Measurements from ENCODE around the gene XRN2. TPM values are rescaled to one million over a fixed set of nuclear protein-coding genes. Genes with fewer than 3 reads are reported as not detected.

XRN2 gene
- total RNA-seq, 1 donor from 2014 or later, result 76.6 TPM

DNA sequence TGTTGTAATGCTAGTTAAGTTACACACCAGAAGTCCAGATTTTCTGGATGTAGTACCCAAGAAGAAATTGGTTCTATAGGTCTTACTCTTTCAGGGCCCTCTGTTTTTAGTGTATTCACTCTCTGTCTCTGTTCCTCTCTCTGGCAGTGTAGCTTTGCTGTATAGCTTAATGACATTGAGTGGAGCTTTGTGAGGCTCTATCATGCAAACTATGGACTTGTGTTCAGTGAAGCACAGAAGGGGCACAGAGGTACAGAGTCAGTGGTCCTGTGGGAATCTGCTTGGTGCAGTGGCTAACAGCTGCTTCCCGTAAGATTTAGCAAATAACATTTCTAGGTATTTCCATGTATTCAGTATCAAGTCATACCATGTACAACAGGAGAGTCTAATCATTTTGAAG is 68.1 kb downstream of the XRN2 start:
- no peak overlapping the region for H3K4me3 Mint-ChIP-seq
- no peak overlapping the region for H3K27ac Mint-ChIP-seq
- H3K36me3 Mint-ChIP-seq, result peaks cover 42% of the 10 kb centered on the region
- no peaks in the 10 kb centered on the region for H3K9me3 Mint-ChIP-seq
- H3K27me3 Mint-ChIP-seq, result no peaks in the 10 kb centered on the region
- DNase-seq (ENCODE audit: extremely low spot score, unreplicated experiment), result no peak
- H3K4me1 Mint-ChIP-seq (ENCODE audit: unreplicated experiment), result peaks cover 4% of the 10 kb centered on the region
- TF ChIP-seq, protein P1, sequence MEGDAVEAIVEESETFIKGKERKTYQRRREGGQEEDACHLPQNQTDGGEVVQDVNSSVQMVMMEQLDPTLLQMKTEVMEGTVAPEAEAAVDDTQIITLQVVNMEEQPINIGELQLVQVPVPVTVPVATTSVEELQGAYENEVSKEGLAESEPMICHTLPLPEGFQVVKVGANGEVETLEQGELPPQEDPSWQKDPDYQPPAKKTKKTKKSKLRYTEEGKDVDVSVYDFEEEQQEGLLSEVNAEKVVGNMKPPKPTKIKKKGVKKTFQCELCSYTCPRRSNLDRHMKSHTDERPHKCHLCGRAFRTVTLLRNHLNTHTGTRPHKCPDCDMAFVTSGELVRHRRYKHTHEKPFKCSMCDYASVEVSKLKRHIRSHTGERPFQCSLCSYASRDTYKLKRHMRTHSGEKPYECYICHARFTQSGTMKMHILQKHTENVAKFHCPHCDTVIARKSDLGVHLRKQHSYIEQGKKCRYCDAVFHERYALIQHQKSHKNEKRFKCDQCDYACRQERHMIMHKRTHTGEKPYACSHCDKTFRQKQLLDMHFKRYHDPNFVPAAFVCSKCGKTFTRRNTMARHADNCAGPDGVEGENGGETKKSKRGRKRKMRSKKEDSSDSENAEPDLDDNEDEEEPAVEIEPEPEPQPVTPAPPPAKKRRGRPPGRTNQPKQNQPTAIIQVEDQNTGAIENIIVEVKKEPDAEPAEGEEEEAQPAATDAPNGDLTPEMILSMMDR (conservative IDR thresholded peaks at IDR 0.05), result no peak

- peaks cover 4% of the 10 kb centered on the region for H3K4me1 Mint-ChIP-seq (ENCODE audit: unreplicated experiment)
- peaks cover 43% of the 10 kb centered on the region for H3K36me3 Mint-ChIP-seq
- no peak overlapping the region for H3K27ac Mint-ChIP-seq
- DNase-seq (ENCODE audit: extremely low spot score, unreplicated experiment), result no peak
- no peak overlapping the region for H3K4me3 Mint-ChIP-seq
- TF ChIP-seq, protein P1 (conservative IDR thresholded peaks at IDR 0.05), result no peak
- H3K27me3 Mint-ChIP-seq, result no peaks in the 10 kb centered on the region
- no peaks in the 10 kb centered on the region for H3K9me3 Mint-ChIP-seq
These were observed 68.9 kb downstream of the XRN2 start for GRCh38 chr20:21372016-21372415.

DNA sequence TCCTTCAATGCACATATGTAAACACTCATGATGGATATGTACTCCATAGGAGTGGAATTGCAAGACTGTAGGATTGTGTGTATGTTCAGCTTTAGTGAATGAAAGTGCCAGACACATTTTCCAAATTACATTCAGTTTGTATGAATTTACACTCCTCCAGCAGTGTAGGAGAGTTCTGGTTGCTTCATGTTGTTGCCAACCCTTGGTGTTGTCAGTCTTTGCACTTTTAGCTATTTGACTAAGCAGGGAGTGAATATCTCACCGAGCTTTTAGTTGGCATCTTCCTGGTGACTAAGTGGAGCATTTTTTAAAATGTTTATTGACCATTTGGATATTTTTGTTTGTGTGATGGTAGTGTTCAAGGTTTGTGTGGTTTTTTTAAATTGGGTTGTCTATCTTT is 70.3 kb downstream of the XRN2 start:
- Mint-ChIP-seq H3K4me3 (no peak overlapping the region), H3K4me1 (ENCODE audit: unreplicated experiment) (peaks cover 4% of the 10 kb centered on the region), H3K27ac (no peak overlapping the region), H3K27me3 (no peaks in the 10 kb centered on the region), H3K9me3 (no peaks in the 10 kb centered on the region), H3K36me3 (peaks cover 44% of the 10 kb centered on the region)
- TF ChIP-seq, protein P1 (conservative IDR thresholded peaks at IDR 0.05), result no peak
- no peak for DNase-seq (ENCODE audit: extremely low spot score, unreplicated experiment)

- Mint-ChIP-seq H3K27me3 (no peaks in the 10 kb centered on the region), H3K9me3 (no peaks in the 10 kb centered on the region), H3K27ac (no peak overlapping the region), H3K36me3 (peaks cover 37% of the 10 kb centered on the region), H3K4me3 (no peak overlapping the region), H3K4me1 (ENCODE audit: unreplicated experiment) (no peaks in the 10 kb centered on the region)
- no peak for DNase-seq (ENCODE audit: extremely low spot score, unreplicated experiment)
- TF ChIP-seq, protein P1 (conservative IDR thresholded peaks at IDR 0.05), result no peak
These were observed 73.5 kb downstream of the XRN2 start for GRCh38 chr20:21376626-21377025.

GRCh38 chr20:21377701-21378100 is 74.6 kb downstream of the XRN2 start:
- H3K36me3 Mint-ChIP-seq, result peaks cover 37% of the 10 kb centered on the region
- peaks cover 4% of the 10 kb centered on the region for H3K4me1 Mint-ChIP-seq (ENCODE audit: unreplicated experiment)
- H3K27ac Mint-ChIP-seq, result no peak overlapping the region
- H3K27me3 Mint-ChIP-seq, result no peaks in the 10 kb centered on the region
- no peak overlapping the region for H3K4me3 Mint-ChIP-seq
- no peaks in the 10 kb centered on the region for H3K9me3 Mint-ChIP-seq
- DNase-seq (ENCODE audit: extremely low spot score, unreplicated experiment), result no peak
- TF ChIP-seq, protein P1 (conservative IDR thresholded peaks at IDR 0.05), result no peak

- H3K4me3 Mint-ChIP-seq, result no peak overlapping the region
- H3K9me3 Mint-ChIP-seq, result no peaks in the 10 kb centered on the region
- TF ChIP-seq, protein P1 (conservative IDR thresholded peaks at IDR 0.05), result no peak
- DNase-seq (ENCODE audit: extremely low spot score, unreplicated experiment), result no peak
- peaks cover 35% of the 10 kb centered on the region for H3K36me3 Mint-ChIP-seq
- peaks cover 4% of the 10 kb centered on the region for H3K4me1 Mint-ChIP-seq (ENCODE audit: unreplicated experiment)
- no peaks in the 10 kb centered on the region for H3K27me3 Mint-ChIP-seq
- H3K27ac Mint-ChIP-seq, result no peak overlapping the region
These were observed 75.1 kb downstream of the XRN2 start for GRCh38 chr20:21378259-21378658.

Measured in type B pancreatic cell (in vitro differentiated cells).